HCT116 (cell line): ENCODE results near the gene SUPT5H. TPM values are rescaled to one million over a fixed set of nuclear protein-coding genes. Genes with fewer than 3 reads are reported as not detected.

Experiments
- ATAC-seq: fragments of 200-7000 bp; cut with Tn5 transposase; 2 replicates; pipeline ENCODE4 v1.9.1; 2020; ENCODE audit warnings: mild to moderate bottlenecking, moderate library complexity
- BruUV-seq: library from RNA; stranded (reverse); fragments of 400-500 nt; replicated peaks from 2 replicates; lab custom pipeline; 2021; lab: Mats Ljungman, UMichigan
- CTCF ChIA-PET: fragments of 300-600 bp; sonication (Branson Sonifier 250); formaldehyde crosslinking; loops from one replicate; lab custom pipeline; 2021; ENCODE audit warnings: antibody characterized with exemption; lab: Charles Lee
- POLR2A ChIA-PET: fragments of 300-600, 350-600 bp; sonication (Branson Sonifier 250); formaldehyde crosslinking; loops from one replicate; lab custom pipeline; 2021; ENCODE audit warnings: antibody characterized with exemption; lab: Charles Lee
- RAD21 ChIA-PET, 2 experiments: fragments of 300-600 bp; sonication (Branson Sonifier 250); formaldehyde crosslinking; loops; one replicate each; lab custom pipeline; 2023; ENCODE audit warnings: low total read pairs in 2 of 2; ENCODE audit not compliant: uncharacterized antibody in 2 of 2, unreplicated experiment in 2 of 2, low non-redundant PET in 1 of 2; lab: Charles Lee
- DNase-seq: peaks from one replicate; pipeline ENCODE4 v3.0.0-alpha.2; 2010; ENCODE audit warnings: low read depth, low spot score
- H2AFZ ChIP-seq: fragments of 200-600 bp; shearing (Covaris generic), sonication (generic); 2 replicates; pipeline ENCODE4 v1.6.1; 2017; ENCODE audit warnings: low read depth, mixed run types, mixed read lengths, antibody characterized with exemption, low read length; ENCODE audit not compliant: poor library complexity, severe bottlenecking
- H3K27ac ChIP-seq: 2 replicates; pipeline ENCODE4 v1.5.1; 2012; ENCODE audit warnings: low read depth, low read length
- H3K27me3 ChIP-seq: fragments of 200-600 bp; sonication (generic); 2 replicates; pipeline ENCODE4 v1.6.1; 2016; ENCODE audit warnings: mixed run types, low read length, mixed read lengths; ENCODE audit not compliant: insufficient read depth
- H3K36me3 ChIP-seq, 2 experiments: fragments of 200-500 bp in 1 of 2; fragments of 200-600 bp in 1 of 2; sonication (Bioruptor generic) in 1 of 2; sonication (generic) in 1 of 2; 2 replicates each; pipeline versions ENCODE4 v1.5.1 to v1.6.1; 2014 to 2016; ENCODE audit warnings: low read length in 2 of 2, inconsistent platforms in 1 of 2, mixed read lengths in 1 of 2, mixed run types in 1 of 2; ENCODE audit not compliant: insufficient read depth in 2 of 2, control insufficient read depth in 1 of 2
- H3K4me1 ChIP-seq, 2 experiments: fragments of 200-600 bp in 1 of 2; sonication (generic) in 1 of 2; 2 replicates each; pipeline versions ENCODE4 v1.5.1 to v1.6.1; 2012 to 2017; ENCODE audit warnings: low read length in 2 of 2, inconsistent platforms in 1 of 2, mild to moderate bottlenecking in 1 of 2, mixed read lengths in 1 of 2, mixed run types in 1 of 2, moderate library complexity in 1 of 2; ENCODE audit not compliant: insufficient read depth in 2 of 2, control insufficient read depth in 1 of 2
- H3K4me2 ChIP-seq: fragments of 200-600 bp; sonication (generic); 2 replicates; pipeline ENCODE4 v1.6.1; 2017; ENCODE audit warnings: mixed run types, low read length, mixed read lengths
- H3K4me3 ChIP-seq, 2 experiments: fragments of 200-600 bp in 1 of 2; sonication (generic) in 1 of 2; replicated peaks in 1 of 2; 2 replicates each; pipeline ENCODE4 v1.5.1; 2011 to 2016; ENCODE audit warnings: low read length in 2 of 2, control low read depth in 1 of 2, low read depth in 1 of 2, mild to moderate bottlenecking in 1 of 2, mixed read lengths in 1 of 2, mixed run types in 1 of 2
- H3K79me2 ChIP-seq: fragments of 200-600 bp; sonication (generic); 2 replicates; pipeline ENCODE4 v1.6.1; 2017; ENCODE audit warnings: mild to moderate bottlenecking, mixed run types, low read length, moderate library complexity, mixed read lengths; ENCODE audit not compliant: insufficient read depth
- H3K9ac ChIP-seq: fragments of 200-600 bp; sonication (generic); 2 replicates; pipeline ENCODE4 v1.6.1; 2016; ENCODE audit warnings: low read length, mixed read lengths
- H3K9me2 ChIP-seq: fragments of 200-600 bp; sonication (generic), shearing (Covaris generic); 2 replicates; pipeline ENCODE4 v1.6.1; 2017; ENCODE audit warnings: mixed run types, mild to moderate bottlenecking, moderate library complexity; ENCODE audit not compliant: insufficient read depth
- H3K9me3 ChIP-seq, 2 experiments: fragments of 200-500 bp in 1 of 2; fragments of 200-600 bp in 1 of 2; sonication (Bioruptor generic) in 1 of 2; sonication (generic) in 1 of 2; 2 replicates each; pipeline ENCODE4 v1.6.1; 2014 to 2017; ENCODE audit warnings: low read length in 2 of 2, mixed read lengths in 2 of 2, inconsistent platforms in 1 of 2, low read depth in 1 of 2, mild to moderate bottlenecking in 1 of 2, mixed run types in 1 of 2, moderate library complexity in 1 of 2; ENCODE audit not compliant: control insufficient read depth in 1 of 2, insufficient read depth in 1 of 2
- H4K20me1 ChIP-seq: fragments of 200-600 bp; sonication (generic), shearing (Covaris generic); 2 replicates; pipeline ENCODE4 v1.6.1; 2017; ENCODE audit warnings: mixed run types, mild to moderate bottlenecking, moderate library complexity; ENCODE audit not compliant: insufficient read depth
- ATF3 ChIP-seq: IDR thresholded peaks from 2 replicates; pipeline ENCODE4 v1.6.1; 2012
- CBX3 ChIP-seq: IDR thresholded peaks from 2 replicates; pipeline ENCODE4 v1.6.1; 2012; ENCODE audit warnings: low read depth
- CTCF ChIP-seq, 3 experiments: fragments of 200-600 bp in 1 of 3; sonication (generic) in 1 of 3; IDR thresholded peaks in 2 of 3; conservative IDR thresholded peaks in 1 of 3; 2 replicates each; pipeline ENCODE4 v1.5.1; 2012 to 2017; ENCODE audit warnings: low read depth in 2 of 3, low read length in 2 of 3, antibody characterized with exemption in 1 of 3, borderline replicate concordance in 1 of 3, control low read depth in 1 of 3, mild to moderate bottlenecking in 1 of 3, mixed read lengths in 1 of 3, mixed run types in 1 of 3, moderate library complexity in 1 of 3; ENCODE audit not compliant: insufficient read depth in 1 of 3
- EGR1 ChIP-seq: IDR thresholded peaks from 2 replicates; pipeline ENCODE4 v1.6.1; 2012; ENCODE audit warnings: low read depth
- ELF1 ChIP-seq: IDR thresholded peaks from 2 replicates; pipeline ENCODE4 v1.6.1; 2012; ENCODE audit warnings: low read depth, borderline replicate concordance
- EZH2 ChIP-seq: fragments of 200-600 bp; sonication (generic); IDR thresholded peaks from 2 replicates; pipeline ENCODE4 v1.6.1; 2017; ENCODE audit warnings: antibody characterized with exemption, mixed run types
- EZH2phosphoT487 ChIP-seq: fragments of 200-600 bp; IDR thresholded peaks from 2 replicates; pipeline ENCODE4 v1.6.1; 2018; ENCODE audit warnings: antibody characterized with exemption, borderline replicate concordance
- FOSL1 ChIP-seq: IDR thresholded peaks from 2 replicates; pipeline ENCODE4 v1.6.1; 2012; ENCODE audit warnings: low read depth
- JUND ChIP-seq: IDR thresholded peaks from 2 replicates; pipeline ENCODE4 v1.6.1; 2012
- POLR2AphosphoS5 ChIP-seq: IDR thresholded peaks from 2 replicates; pipeline ENCODE4 v1.6.1; 2011; ENCODE audit warnings: mild to moderate bottlenecking, low read depth, low read length, moderate library complexity
- SIN3A ChIP-seq: IDR thresholded peaks from 2 replicates; pipeline ENCODE4 v1.6.1; 2012; ENCODE audit warnings: low read depth
- SRF ChIP-seq: IDR thresholded peaks from 2 replicates; pipeline ENCODE4 v1.6.1; 2012; ENCODE audit warnings: low read depth
- TCF7L2 ChIP-seq: IDR thresholded peaks from 2 replicates; pipeline ENCODE4 v1.7.0; 2011; ENCODE audit warnings: borderline replicate concordance, inconsistent platforms; ENCODE audit not compliant: insufficient read depth, insufficient read length; ENCODE audit errors: extremely low read depth
- YY1 ChIP-seq: IDR thresholded peaks from 2 replicates; pipeline ENCODE4 v1.6.1; 2011; ENCODE audit warnings: low read length, low read depth, moderate library complexity, mild to moderate bottlenecking; ENCODE audit not compliant: insufficient replicate concordance; ENCODE audit errors: extremely low read depth
- ZNF274 ChIP-seq: fragments of 200-500 bp; sonication (Bioruptor generic); IDR thresholded peaks from 2 replicates; pipeline ENCODE4 v1.6.1; 2014; ENCODE audit warnings: mild to moderate bottlenecking, low read depth, low read length, inconsistent platforms
- intact Hi-C: fragments of 100-400 bp; cut with micrococcal nuclease; formaldehyde crosslinking; loops from 2 replicates; pipeline ENCODE4 v1.10.0; 2022
- total RNA-seq: library from RNA; stranded (reverse); gene quantifications from one replicate; pipeline ENCODE4 v1.2.1, GENCODE V29; 2021; ENCODE audit not compliant: unreplicated experiment
- TF ChIP-seq, protein P1 (sequence below): IDR thresholded peaks from 2 replicates; pipeline ENCODE4 v1.6.1; 2012

Gene SUPT5H
- total RNA-seq, 1 experiment from 2014 or later = 120 TPM

- no peak overlapping the region for H3K9ac ChIP-seq
- BruUV-seq = no TSS peak
- H3K27ac ChIP-seq = no peak overlapping the region
- POLR2A ChIA-PET = no interaction called here
- no peaks in the 10 kb centered on the region for H4K20me1 ChIP-seq
- H3K79me2 ChIP-seq = no peaks in the 10 kb centered on the region
- no peak overlapping the region for H3K4me2 ChIP-seq
- DNase-seq (no peak), ATAC-seq (no peak)
- TF ChIP-seq EZH2 = no peak
- TF ChIP-seq CTCF (IDR thresholded peaks at IDR 0.05 in 2 of 3, conservative IDR thresholded peaks at IDR 0.05 in 1 of 3; ENCODE audit: borderline replicate concordance in 1 of 3, insufficient read depth in 1 of 3, low read depth in 2 of 3, low read length in 2 of 3) = no peak
- H2AFZ ChIP-seq = no peak overlapping the region
- H3K4me3 ChIP-seq = no peak overlapping the region
- no peaks in the 10 kb centered on the region for H3K9me2 ChIP-seq
- CTCF ChIA-PET = no interaction called here
- H3K4me1 ChIP-seq = peaks cover 0 to 5% of the 10 kb centered on the region in 2 experiments; a peak in 2 of 4 replicates
- H3K36me3 ChIP-seq = no peaks in the 10 kb centered on the region
- intact Hi-C loops = no loop called here
- H3K9me3 ChIP-seq = no peaks in the 10 kb centered on the region
- no peaks in the 10 kb centered on the region for H3K27me3 ChIP-seq
- RAD21 ChIA-PET = no interaction called here
Measured at GRCh38 chr19:39497996-39498797, 52.8 kb downstream of the SUPT5H start.

- Histone ChIP-seq H2AFZ (no peak within 1 kb of the TSS), H3K79me2 (no peaks in the 10 kb centered on the region), H4K20me1 (no peaks in the 10 kb centered on the region), H3K9ac (no peak within 1 kb of the TSS), H3K27me3 (no peaks in the 10 kb centered on the region), H3K4me3 (no peak within 1 kb of the TSS), H3K4me1 (peaks cover 0 to 4% of the 10 kb centered on the region in 2 experiments; a peak in 1 of 4 replicates), H3K9me3 (no peaks in the 10 kb centered on the region), H3K27ac (no peak within 1 kb of the TSS), H3K9me2 (no peaks in the 10 kb centered on the region), H3K4me2 (no peak within 1 kb of the TSS), H3K36me3 (no peaks in the 10 kb centered on the region)
- ChIA-PET POLR2A (no interaction called here), RAD21 (no interaction called here), CTCF (no interaction called here)
- intact Hi-C loops = no loop called here
- DNase-seq (no peak), ATAC-seq (no peak)
- BruUV-seq = no TSS peak
- TF ChIP-seq ATF3 (no peak), CBX3 (no peak), YY1 (no peak), FOSL1 (no peak), SRF (no peak), EZH2 (no peak), ZNF274 (no peak), TCF7L2 (no peak), POLR2AphosphoS5 (no peak), EGR1 (no peak), JUND (no peak), SIN3A (no peak), EZH2phosphoT487 (no peak), ELF1 (no peak)
- TF ChIP-seq, protein P1, sequence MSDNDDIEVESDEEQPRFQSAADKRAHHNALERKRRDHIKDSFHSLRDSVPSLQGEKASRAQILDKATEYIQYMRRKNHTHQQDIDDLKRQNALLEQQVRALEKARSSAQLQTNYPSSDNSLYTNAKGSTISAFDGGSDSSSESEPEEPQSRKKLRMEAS = no peak
Measured at GRCh38 chr19:39498798-39499642, 53.6 kb downstream of the SUPT5H start, which contains the start of gene DLL3. DLL3 (plus strand) TSS chr19:39498947; CDS start chr19:39498975, 28 bp downstream.
